Spleen (tissue), 11 donors: Measurements from ENCODE around the gene CSPG5. TPM values are rescaled to one million over a fixed set of nuclear protein-coding genes. Genes with fewer than 3 reads are reported as not detected.

Experiments used
- DNase-seq: peaks from one replicate; pipeline ENCODE4 v3.0.0-alpha.2; 2020
- H3K27ac ChIP-seq, 8 donors: fragments of 200-600 bp; sonication (generic) in 7 of 8; 1 replicate in 4 of 8; 2 replicates in 4 of 8; pipeline versions ENCODE4 v1.5.0 to v1.8.0; 2016 to 2021; ENCODE audit warnings: inconsistent platforms in 4 of 8, mild to moderate bottlenecking in 4 of 8, moderate library complexity in 1 of 8
- H3K27me3 ChIP-seq, 7 donors: fragments of 200-600 bp; sonication (generic) in 6 of 7; replicated peaks in 1 of 7; 1 replicate in 4 of 7; 2 replicates in 3 of 7; pipeline versions ENCODE4 v1.5.0 to v1.8.0; 2016 to 2021; ENCODE audit warnings: inconsistent platforms in 3 of 7, mild to moderate bottlenecking in 1 of 7
- H3K36me3 ChIP-seq, 6 donors: fragments of 200-600 bp; sonication (generic) in 5 of 6; 1 replicate in 4 of 6; 2 replicates in 2 of 6; pipeline versions ENCODE4 v1.5.0 to v1.8.0; 2016 to 2021; ENCODE audit warnings: inconsistent platforms in 2 of 6
- H3K4me1 ChIP-seq, 6 donors: fragments of 200-600 bp; sonication (generic) in 5 of 6; 1 replicate in 3 of 6; 2 replicates in 3 of 6; pipeline versions ENCODE4 v1.5.0 to v1.8.0; 2016 to 2021; ENCODE audit warnings: inconsistent platforms in 3 of 6
- H3K4me3 ChIP-seq, 8 donors: fragments of 200-600 bp; sonication (generic) in 7 of 8; 1 replicate in 4 of 8; 2 replicates in 4 of 8; pipeline versions ENCODE4 v1.5.0 to v1.8.0; 2016 to 2021; ENCODE audit warnings: inconsistent platforms in 4 of 8, mild to moderate bottlenecking in 4 of 8, moderate library complexity in 2 of 8
- H3K9me3 ChIP-seq, 8 donors: fragments of 200-600 bp; sonication (generic) in 7 of 8; 1 replicate in 4 of 8; 2 replicates in 4 of 8; pipeline versions ENCODE4 v1.5.0 to v1.8.0; 2016 to 2021; ENCODE audit warnings: inconsistent platforms in 4 of 8
- POLR2A ChIP-seq, 3 donors: fragments of 450-650 bp; IDR thresholded peaks; one replicate each; pipeline ENCODE4 v1.5.1; 2017; ENCODE audit warnings: antibody characterized with exemption in 3 of 3, mild to moderate bottlenecking in 1 of 3
- POLR2AphosphoS5 ChIP-seq, 3 donors: sonication (generic); formaldehyde crosslinking; IDR thresholded peaks; one replicate each; pipeline ENCODE4 v1.5.1; 2017; ENCODE audit warnings: antibody characterized with exemption in 3 of 3
- WGBS, 5 donors: extraction: QIAGEN DNeasy Blood & Tissue Kit in 3 of 5; methylation state at CpG; one replicate each; pipeline versions ENCODE4 v1.1.5 to v1.1.7; 2013 to 2018; 5-methylcytosine and 5-hydroxymethylcytosine counted together
- intact Hi-C: fragments of 100-400 bp; cut with DNase I; formaldehyde crosslinking; loops from one replicate; pipeline ENCODE4 v1.15.0; 2023; ENCODE audit warnings: low total_unique reads
- polyA plus RNA-seq, 3 donors: library from polyadenylated mRNA; stranded (reverse); fragments of 200-250 nt; gene quantifications; one replicate each; pipeline ENCODE4 v1.2.1, GENCODE V29; 2013
- total RNA-seq, 7 donors: library from RNA; depleted of rRNA in 3 of 7; stranded (reverse); fragments of >200 nt in 3 of 7; fragmentation: NEBNext Ultra II Directional in 4 of 7; extraction: Animal tissue kit (Norgen Biotek cat#: 25700) in 4 of 7; gene quantifications; one replicate each; pipeline versions ENCODE4 v1.1.0 to v1.2.1, GENCODE V29; 2016 to 2021
- TF ChIP-seq, protein P1 (sequence below), 11 experiments: fragments of 200-600 bp in 7 of 11; fragments of 450-650 bp in 4 of 11; sonication (generic) in 4 of 11; IDR thresholded peaks in 8 of 11; conservative IDR thresholded peaks in 3 of 11; 1 replicate in 7 of 11; 2 replicates in 4 of 11; pipeline versions ENCODE4 v1.4.0 to v1.8.0; 2016 to 2021; ENCODE audit warnings: antibody characterized with exemption in 11 of 11, inconsistent platforms in 4 of 11, mild to moderate bottlenecking in 1 of 11
- donor health status: healthy with polysubstance abuse.
- donor health status: DM: no; HTN: no; CAD: no; lungs with moderate emphysema.
- donor health status: DM: no; HTN: no; CAD: no.
- donor health status: Bipolar disorder and iron deficiency.
- donor health status: healthy.
- donor health status: DM: no; HTN: no; CAD: no.
- donor health status: DM: yes; HTN: yes; CAD: no.

Gene CSPG5
- total and polyA plus RNA-seq, 10 donors, result 0.09 to 0.34 (median 0.19) TPM; not detected in 4

DNA sequence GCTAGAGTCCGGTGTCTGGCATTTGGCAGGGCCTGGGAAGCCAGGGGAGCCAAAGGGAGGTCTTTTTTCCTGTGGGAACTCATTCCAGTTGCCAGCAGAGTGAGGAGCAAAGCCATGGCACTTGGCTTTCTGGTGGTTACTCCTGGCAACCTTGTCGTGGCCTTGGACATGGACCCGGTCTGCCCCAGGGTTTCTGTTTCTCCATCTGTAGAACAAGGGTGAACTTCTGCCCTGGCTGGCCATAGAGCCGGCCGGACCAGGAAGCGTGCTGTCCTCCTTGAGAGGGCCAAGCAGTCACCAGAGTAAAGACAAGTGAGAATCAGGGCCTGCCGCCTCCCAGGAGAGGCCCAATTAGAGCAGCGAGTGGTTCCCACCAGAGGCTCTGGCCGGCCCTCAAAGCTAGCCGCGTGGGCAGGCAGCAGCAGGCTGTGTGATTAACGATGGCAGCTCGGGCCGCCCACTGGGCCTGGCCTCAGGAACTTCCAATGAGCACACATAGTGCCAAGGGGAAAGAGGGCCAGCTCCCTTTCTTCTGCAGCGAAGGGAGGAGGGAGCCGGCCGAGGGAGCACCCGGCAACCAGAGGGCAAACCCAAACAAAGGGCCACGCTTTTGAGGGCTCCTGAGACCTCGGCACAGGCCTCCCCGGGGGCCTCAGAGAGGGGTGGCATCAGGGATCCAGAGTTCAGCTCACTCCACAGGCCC lies 36.0 kb downstream of the CSPG5 start:
- 58 to 79% (median 73%) methylated on average over 16 to 21 of the region's 21 CpGs for WGBS, 5 donors
- intact Hi-C loops, result no loop called here
- H3K27ac ChIP-seq, result peak overlapping the region in 1 of 8 donors; percentile 17
- H3K36me3 ChIP-seq, result no peaks in the 10 kb centered on the region
- peaks cover 0 to 7% (median 0%) of the 10 kb centered on the region in 7 donors for H3K27me3 ChIP-seq
- no peak overlapping the region for H3K4me3 ChIP-seq
- no peaks in the 10 kb centered on the region for H3K4me1 ChIP-seq
- DNase-seq, result no peak
- TF ChIP-seq POLR2A (IDR thresholded peaks at IDR 0.05) (no peak), POLR2AphosphoS5 (IDR thresholded peaks at IDR 0.05) (peak in 2 of 3 donors; percentile 43 to 44)
- H3K9me3 ChIP-seq, result no peaks in the 10 kb centered on the region

DNA sequence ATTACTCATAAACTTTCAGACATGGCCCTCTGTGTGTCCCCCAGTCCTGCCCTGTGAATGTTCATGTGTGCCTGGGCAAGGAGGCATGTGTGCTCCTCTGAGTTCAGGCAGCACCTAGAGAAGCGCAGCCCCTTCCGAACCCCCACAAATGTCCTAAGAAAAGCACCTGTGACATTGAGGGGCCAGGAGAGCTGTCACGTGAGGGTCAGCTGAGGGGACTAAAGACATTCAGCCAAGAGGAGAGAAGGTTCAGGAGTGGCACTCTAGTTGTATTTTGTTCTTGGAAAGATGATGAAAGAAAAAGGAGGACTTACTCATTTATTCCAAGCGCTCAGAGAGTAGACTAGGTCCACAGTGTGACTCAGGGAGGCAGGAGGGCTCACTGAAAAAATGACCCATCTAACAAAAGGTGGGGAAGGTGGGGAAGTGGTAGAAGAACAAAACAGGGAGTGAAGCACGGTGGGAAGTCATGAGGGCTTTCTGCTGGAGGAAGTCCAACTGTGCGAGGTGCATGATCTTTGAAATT lies 37.0 kb downstream of the CSPG5 start:
- 50 to 68% (median 54%) methylated on average over 6 of the region's 6 CpGs for WGBS, 5 donors

DNA sequence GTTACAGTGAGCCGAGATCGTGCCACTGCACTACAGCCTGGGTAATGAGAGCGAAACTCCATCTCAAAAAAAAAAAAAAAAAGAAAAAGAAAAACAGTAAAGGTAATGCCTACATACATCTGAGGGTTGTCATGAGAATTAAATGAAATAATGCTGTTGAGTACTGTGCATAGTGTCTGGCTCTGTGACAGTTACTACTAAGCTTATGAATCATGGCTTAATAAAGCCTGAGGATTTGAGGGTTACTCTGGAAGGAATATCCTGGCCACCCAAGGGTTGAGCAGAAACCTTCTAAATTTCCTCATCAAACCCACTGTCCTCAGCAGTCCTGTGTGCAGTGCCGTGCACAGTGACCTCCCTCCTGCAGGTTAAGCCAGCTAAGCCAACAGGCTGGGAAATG lies 38.4 kb downstream of the CSPG5 start:
- Histone ChIP-seq H3K9me3 (no peaks in the 10 kb centered on the region), H3K27me3 (peaks cover 0 to 7% (median 0%) of the 10 kb centered on the region in 7 donors), H3K27ac (no peak overlapping the region), H3K4me1 (no peaks in the 10 kb centered on the region), H3K36me3 (no peaks in the 10 kb centered on the region), H3K4me3 (no peak overlapping the region)
- WGBS, 5 donors, result 86 to 98% (median 97%) methylated on average over 4 of the region's 4 CpGs
- no peak for DNase-seq
- intact Hi-C loops, result no loop called here
- TF ChIP-seq POLR2AphosphoS5 (IDR thresholded peaks at IDR 0.05) (no peak), POLR2A (IDR thresholded peaks at IDR 0.05) (no peak)
- TF ChIP-seq, protein P1, sequence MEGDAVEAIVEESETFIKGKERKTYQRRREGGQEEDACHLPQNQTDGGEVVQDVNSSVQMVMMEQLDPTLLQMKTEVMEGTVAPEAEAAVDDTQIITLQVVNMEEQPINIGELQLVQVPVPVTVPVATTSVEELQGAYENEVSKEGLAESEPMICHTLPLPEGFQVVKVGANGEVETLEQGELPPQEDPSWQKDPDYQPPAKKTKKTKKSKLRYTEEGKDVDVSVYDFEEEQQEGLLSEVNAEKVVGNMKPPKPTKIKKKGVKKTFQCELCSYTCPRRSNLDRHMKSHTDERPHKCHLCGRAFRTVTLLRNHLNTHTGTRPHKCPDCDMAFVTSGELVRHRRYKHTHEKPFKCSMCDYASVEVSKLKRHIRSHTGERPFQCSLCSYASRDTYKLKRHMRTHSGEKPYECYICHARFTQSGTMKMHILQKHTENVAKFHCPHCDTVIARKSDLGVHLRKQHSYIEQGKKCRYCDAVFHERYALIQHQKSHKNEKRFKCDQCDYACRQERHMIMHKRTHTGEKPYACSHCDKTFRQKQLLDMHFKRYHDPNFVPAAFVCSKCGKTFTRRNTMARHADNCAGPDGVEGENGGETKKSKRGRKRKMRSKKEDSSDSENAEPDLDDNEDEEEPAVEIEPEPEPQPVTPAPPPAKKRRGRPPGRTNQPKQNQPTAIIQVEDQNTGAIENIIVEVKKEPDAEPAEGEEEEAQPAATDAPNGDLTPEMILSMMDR (IDR thresholded peaks at IDR 0.05 in 8 of 11, conservative IDR thresholded peaks at IDR 0.05 in 3 of 11), result no peak

More for the DNA sequence above, 37.0 kb downstream of the CSPG5 start:
- Histone ChIP-seq H3K4me1 (no peaks in the 10 kb centered on the region), H3K27ac (no peak overlapping the region), H3K9me3 (no peaks in the 10 kb centered on the region), H3K27me3 (peaks cover 0 to 7% (median 0%) of the 10 kb centered on the region in 7 donors), H3K4me3 (no peak overlapping the region), H3K36me3 (no peaks in the 10 kb centered on the region)
- TF ChIP-seq, protein P1 (IDR thresholded peaks at IDR 0.05 in 8 of 11, conservative IDR thresholded peaks at IDR 0.05 in 3 of 11), result no peak
- TF ChIP-seq POLR2AphosphoS5 (IDR thresholded peaks at IDR 0.05) (no peak), POLR2A (IDR thresholded peaks at IDR 0.05) (no peak)
- intact Hi-C loops, result no loop called here
- no peak for DNase-seq

DNA sequence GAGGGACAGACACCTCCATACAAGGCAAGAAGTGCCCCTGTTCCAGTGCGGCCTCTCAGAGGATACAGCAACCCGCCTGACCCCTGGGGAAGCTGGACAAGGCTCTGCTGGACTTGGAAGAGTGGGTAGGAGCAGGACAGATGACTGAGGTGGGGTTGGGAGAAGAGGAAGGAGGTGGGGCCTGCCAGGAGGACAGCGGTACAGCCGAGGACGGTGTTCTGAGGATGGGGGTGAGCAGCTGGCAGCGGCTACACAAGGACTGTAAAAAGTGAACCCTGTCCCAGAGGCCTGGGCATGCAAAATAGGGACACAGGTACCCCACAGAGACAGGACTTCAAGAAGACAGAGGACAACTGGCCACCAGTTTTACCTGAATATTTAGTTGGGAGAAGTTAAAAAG lies 41.7 kb downstream of the CSPG5 start:
- intact Hi-C loops, result no loop called here

More for the DNA sequence above, 41.7 kb downstream of the CSPG5 start:
- no peaks in the 10 kb centered on the region for H3K4me1 ChIP-seq
- H3K9me3 ChIP-seq, result no peaks in the 10 kb centered on the region
- no peak overlapping the region for H3K27ac ChIP-seq
- H3K36me3 ChIP-seq, result no peaks in the 10 kb centered on the region
- peaks cover 0 to 7% (median 0%) of the 10 kb centered on the region in 7 donors for H3K27me3 ChIP-seq
- no peak for TF ChIP-seq POLR2AphosphoS5 (IDR thresholded peaks at IDR 0.05)
- TF ChIP-seq POLR2A (IDR thresholded peaks at IDR 0.05), result no peak
- TF ChIP-seq, protein P1 (IDR thresholded peaks at IDR 0.05 in 8 of 11, conservative IDR thresholded peaks at IDR 0.05 in 3 of 11), result no peak
- DNase-seq, result peak; percentile 42
- 78 to 94% (median 87%) methylated on average over 6 of the region's 6 CpGs for WGBS, 5 donors
- no peak overlapping the region for H3K4me3 ChIP-seq
